Erythroblast (primary cell): ENCODE measurements around the gene PHLDA1.

ENCODE experiments used
- GATA1 ChIP-seq: IDR thresholded peaks from 2 replicates; pipeline ENCODE4 v1.6.1; 2011; ENCODE audit warnings: low read depth, mild to moderate bottlenecking, control low read depth, low read length, moderate library complexity
- POLR2A ChIP-seq: IDR thresholded peaks from 2 replicates; pipeline ENCODE4 v1.6.1; 2011; ENCODE audit warnings: mild to moderate bottlenecking, low read length

DNA sequence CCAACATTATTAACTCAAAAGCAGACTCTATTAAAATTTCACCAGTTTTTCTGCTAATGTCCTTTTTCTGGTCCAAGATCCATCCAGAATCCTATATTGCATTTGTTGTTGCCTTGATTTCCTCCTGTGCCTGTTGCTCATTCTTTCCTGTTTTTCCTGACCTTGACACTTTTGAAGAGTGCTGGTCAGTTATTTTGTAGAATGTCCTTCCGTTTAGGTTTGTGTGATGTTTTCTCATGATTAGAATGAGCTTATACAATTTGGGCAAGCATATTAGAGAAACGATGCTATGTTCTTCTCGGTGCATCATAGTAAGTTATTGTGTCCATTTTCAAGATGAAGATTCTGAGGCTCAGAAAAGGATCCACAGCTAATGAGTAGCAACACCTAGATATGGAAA is 33.9 kb downstream of the PHLDA1 start:
- TF ChIP-seq POLR2A, result no peak
- no peak for TF ChIP-seq GATA1
